GM12878 (cell line): Measurements from ENCODE around the gene PGLYRP1. TPM values are rescaled to one million over a fixed set of nuclear protein-coding genes. Genes with fewer than 3 reads are reported as not detected.

Source experiments
- ATAC-seq: fragments of 200-7000 bp; cut with Tn5 transposase; 3 replicates; pipeline ENCODE4 v1.9.1; 2020; ENCODE audit warnings: mild to moderate bottlenecking, moderate library complexity
- BruUV-seq: library from RNA; stranded (reverse); fragments of 400-500 nt; replicated peaks from 2 replicates; lab custom pipeline; 2021; lab: Mats Ljungman, UMichigan
- CTCF ChIA-PET: fragments of 300-600 bp; sonication (Branson Sonifier 250); formaldehyde crosslinking; extraction: SDS; loops from one replicate; lab custom pipeline; 2021; ENCODE audit warnings: inconsistent platforms; lab: Yijun Ruan, JAX
- POLR2A ChIA-PET: fragments of 350-600 bp; formaldehyde crosslinking; extraction: SDS; loops from one replicate; lab custom pipeline; 2021; ENCODE audit warnings: inconsistent platforms; lab: Charles Lee
- RAD21 ChIA-PET: fragments of 300-600 bp; sonication (Branson Sonifier 250); formaldehyde crosslinking; loops from one replicate; lab custom pipeline; 2023; ENCODE audit warnings: antibody characterized with exemption; ENCODE audit not compliant: unreplicated experiment; lab: Charles Lee
- SMC1A ChIA-PET: fragments of 300-600 bp; sonication (Branson Sonifier 250); formaldehyde crosslinking; loops from one replicate; lab custom pipeline; 2023; ENCODE audit not compliant: unreplicated experiment, uncharacterized antibody; lab: Charles Lee
- DNase-seq: peaks from one replicate; pipeline ENCODE4 v3.0.0-alpha.2; 2011; ENCODE audit warnings: low read depth, low spot score
- FAIRE-seq: peaks from 3 replicates; lab custom pipeline; 2011; peaks lifted over from hg19 to GRCh38; lab: Jason Lieb, UNC
- H2AFZ ChIP-seq: 2 replicates; pipeline ENCODE4 v1.6.0; 2011; ENCODE audit warnings: low read depth, low read length, control low read depth; ENCODE audit not compliant: control insufficient read depth
- H3K27ac ChIP-seq: 2 replicates; pipeline ENCODE4 v1.5.1; 2011; ENCODE audit warnings: control low read depth; ENCODE audit not compliant: control insufficient read depth, insufficient read depth
- H3K27me3 ChIP-seq, 2 experiments: replicated peaks in 1 of 2; 2 replicates each; pipeline versions ENCODE4 v1.6.0 to v1.6.1; 2011; ENCODE audit warnings: low read length in 1 of 2; ENCODE audit not compliant: control insufficient read depth in 2 of 2, insufficient read depth in 2 of 2
- H3K36me3 ChIP-seq, 2 experiments: 2 replicates each; pipeline ENCODE4 v1.5.1; 2011; ENCODE audit warnings: low read length in 1 of 2; ENCODE audit not compliant: control insufficient read depth in 2 of 2, insufficient read depth in 2 of 2
- H3K4me1 ChIP-seq: 2 replicates; pipeline ENCODE4 v1.6.1; 2011; ENCODE audit warnings: mild to moderate bottlenecking, low read length, moderate library complexity, mixed read lengths; ENCODE audit not compliant: control insufficient read depth, insufficient read depth
- H3K4me2 ChIP-seq: 2 replicates; pipeline ENCODE4 v1.6.0; 2011; ENCODE audit warnings: control low read depth; ENCODE audit not compliant: control insufficient read depth, insufficient read depth
- H3K4me3 ChIP-seq: fragments of 200-600 bp; sonication (generic); 2 replicates; pipeline ENCODE4 v1.5.1; 2016
- H3K79me2 ChIP-seq: 2 replicates; pipeline ENCODE4 v1.6.0; 2011; ENCODE audit warnings: low read length; ENCODE audit not compliant: control insufficient read depth, insufficient read depth
- H3K9ac ChIP-seq: 2 replicates; pipeline ENCODE4 v1.8.0; 2011; ENCODE audit warnings: low read length, control low read depth, mixed read lengths; ENCODE audit not compliant: control insufficient read depth, insufficient read depth
- H3K9me3 ChIP-seq: replicated peaks from 3 replicates; pipeline ENCODE4 v1.5.1; 2011; ENCODE audit warnings: mild to moderate bottlenecking, low read length; ENCODE audit not compliant: control insufficient read depth, insufficient read depth
- H4K20me1 ChIP-seq: 2 replicates; pipeline ENCODE4 v1.6.0; 2011; ENCODE audit not compliant: control insufficient read depth, insufficient read depth
- CBX5 ChIP-seq: sonication (generic); IDR thresholded peaks from 2 replicates; pipeline ENCODE4 v1.6.1; 2016; ENCODE audit warnings: low read depth, moderate library complexity, mild to moderate bottlenecking, inconsistent platforms
- EED ChIP-seq: sonication (generic); IDR thresholded peaks from 2 replicates; pipeline ENCODE4 v1.6.1; 2016; ENCODE audit warnings: antibody characterized with exemption, low read depth
- EGR1 ChIP-seq, 2 experiments: IDR thresholded peaks; 1 replicate in 1 of 2; 2 replicates in 1 of 2; pipeline ENCODE4 v1.6.1; 2011 to 2012; ENCODE audit warnings: low read depth in 2 of 2, low read length in 2 of 2, borderline replicate concordance in 1 of 2, mild to moderate bottlenecking in 1 of 2, moderate library complexity in 1 of 2
- FOS ChIP-seq: IDR thresholded peaks from 3 replicates; pipeline ENCODE4 v1.6.1; 2011; ENCODE audit warnings: borderline replicate concordance; ENCODE audit not compliant: insufficient read length; ENCODE audit errors: extremely low read depth
- IRF4 ChIP-seq: IDR thresholded peaks from 2 replicates; pipeline ENCODE4 v1.6.1; 2011; ENCODE audit warnings: low read depth, low read length
- KDM1A ChIP-seq: fragments of 200-600 bp; sonication (generic); IDR thresholded peaks from 2 replicates; pipeline ENCODE4 v1.6.1; 2016; ENCODE audit warnings: borderline replicate concordance
- NRF1 ChIP-seq: conservative IDR thresholded peaks from 2 replicates; pipeline ENCODE4 v1.6.1; 2011; ENCODE audit warnings: mild to moderate bottlenecking, low read depth, low read length, improper control_type of control experiment
- RELA ChIP-seq: fragments of 450-650 bp; IDR thresholded peaks from 2 replicates; pipeline ENCODE4 v1.8.0; 2014; ENCODE audit warnings: borderline replicate concordance; ENCODE audit not compliant: partially characterized antibody
- SMAD1 ChIP-seq: fragments of 450-650 bp; IDR thresholded peaks from 2 replicates; pipeline ENCODE4 v1.6.1; 2018; ENCODE audit warnings: mild to moderate bottlenecking, low read depth; ENCODE audit not compliant: partially characterized antibody
- SUZ12 ChIP-seq: fragments of 200-600 bp; sonication (generic); IDR thresholded peaks from one replicate; pipeline ENCODE4 v1.6.1; 2018; ENCODE audit warnings: antibody characterized with exemption, mild to moderate bottlenecking; ENCODE audit not compliant: unreplicated experiment
- TCF3 ChIP-seq: IDR thresholded peaks from 2 replicates; pipeline ENCODE4 v1.6.1; 2012; ENCODE audit warnings: low read depth, mild to moderate bottlenecking, low read length, borderline replicate concordance; ENCODE audit not compliant: insufficient read depth
- WGBS: methylation state at CpG from one replicate; pipeline ENCODE4 v1.1.6; 2016; ENCODE audit warnings: low lambda C conversion rate; ENCODE audit not compliant: insufficient replicate concordance, insufficient coverage; ENCODE audit errors: missing lambda C conversion rate; 5-methylcytosine and 5-hydroxymethylcytosine counted together
- in situ Hi-C: fragments of 300-500 bp; cut with MboI; formaldehyde crosslinking; loops from 9 replicates; pipeline ENCODE4 v1.14.3; 2018; ENCODE audit warnings: mixed read lengths
- intact Hi-C: fragments of 100-400 bp; cut with micrococcal nuclease; formaldehyde crosslinking; loops from one replicate; pipeline ENCODE4 v1.14.2; 2022; ENCODE audit not compliant: unreplicated experiment
- polyA plus RNA-seq, 11 experiments: library from polyadenylated mRNA; depleted of rRNA in 4 of 11; unstranded in 6 of 11; stranded (reverse) in 5 of 11; fragments of >200 nt; fragmentation: Nextera tagmentation in 4 of 11; fragmentation: Illumina TruSeq in 1 of 11; extraction: Ambion mirVana in 4 of 11; extraction: Trizol in 1 of 11; gene quantifications; 1 replicate in 1 of 11; 2 replicates in 10 of 11; pipeline versions ENCODE4 v1.2.1 to v1.2.3, GENCODE V29; 2011 to 2016; ENCODE audit warnings: inconsistent platforms in 2 of 11, missing spikeins in 2 of 11, low read depth in 1 of 11
- total RNA-seq, 4 experiments: library from RNA; depleted of rRNA in 3 of 4; stranded (reverse); fragments of >200 nt in 3 of 4; fragmentation: Illumina TruSeq in 1 of 4; extraction: Trizol in 1 of 4; gene quantifications; 2 replicates each; pipeline versions ENCODE4 v1.2.1 to v1.2.3, GENCODE V29; 2013 to 2021
- TF ChIP-seq, protein P1 (sequence below): IDR thresholded peaks from 2 replicates; pipeline ENCODE4 v1.6.1; 2012; ENCODE audit warnings: low read depth, low read length, improper control_type of control experiment
- TF ChIP-seq, protein P2 (sequence below), 3 experiments: IDR thresholded peaks in 2 of 3; conservative IDR thresholded peaks in 1 of 3; 2 replicates each; pipeline ENCODE4 v1.5.1; 2011; ENCODE audit warnings: low read depth in 3 of 3, low read length in 3 of 3, mild to moderate bottlenecking in 3 of 3, control low read depth in 2 of 3, moderate library complexity in 2 of 3, inconsistent platforms in 1 of 3, mixed read lengths in 1 of 3; ENCODE audit not compliant: control insufficient read depth in 2 of 3, insufficient read depth in 1 of 3; ENCODE audit errors: extremely low read depth in 1 of 3

The PGLYRP1 gene
- total and polyA plus RNA-seq, 10 of the 15 experiments (the other 5 are each of a cell fraction or from before 2014, with no cell fraction given): 0.30 TPM; not detected in 9

DNA sequence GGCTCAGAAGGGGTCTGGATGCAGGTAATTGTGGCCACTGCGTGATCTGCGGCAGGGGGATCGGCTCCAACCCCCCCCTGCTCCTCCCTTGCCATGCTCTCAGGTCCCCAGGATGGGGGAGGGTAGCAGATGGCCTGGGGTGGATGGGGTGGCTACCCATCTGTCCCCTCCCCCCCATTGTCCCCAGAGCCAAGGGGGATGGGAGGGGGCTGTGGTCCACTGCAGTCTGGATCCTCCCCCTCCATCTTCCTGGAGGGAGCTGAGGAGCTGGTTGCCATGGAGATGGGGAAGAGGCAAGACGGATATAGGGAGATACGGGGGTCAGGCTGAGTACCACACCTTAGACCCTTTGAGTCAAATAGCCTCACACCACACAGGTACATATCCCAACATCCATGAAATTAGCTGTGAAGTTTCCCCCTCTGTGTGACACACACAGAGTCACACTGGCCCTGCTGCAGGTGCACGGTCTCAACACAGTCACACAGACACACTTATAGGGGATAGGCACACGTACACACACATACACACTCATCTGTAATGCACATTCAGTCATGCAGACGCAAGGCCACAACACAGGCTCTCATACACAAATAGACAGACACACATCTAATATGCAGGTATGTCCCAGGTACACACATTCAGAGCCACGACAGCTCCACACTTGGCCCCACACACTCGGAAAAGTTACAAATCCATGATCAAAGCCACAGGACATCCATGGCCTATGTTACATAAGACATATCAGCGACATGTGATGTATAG is 47.4 kb downstream of the PGLYRP1 start:
- RAD21 ChIA-PET: no interaction called here
- H3K27me3 ChIP-seq: peaks cover 0 to 11% of the 10 kb centered on the region in 2 experiments; a peak in 3 of 4 replicates
- in situ Hi-C loops: no loop called here
- SMC1A ChIA-PET: no interaction called here
- no TSS peak for BruUV-seq
- POLR2A ChIA-PET: no interaction called here
- no peaks in the 10 kb centered on the region for H3K79me2 ChIP-seq
- no peak for ATAC-seq
- intact Hi-C loops: no loop called here
- no peaks in the 10 kb centered on the region for H3K9me3 ChIP-seq
- no peaks in the 10 kb centered on the region for H4K20me1 ChIP-seq
- no peak overlapping the region for H2AFZ ChIP-seq
- TF ChIP-seq SMAD1 (no peak), SUZ12 (no peak), RELA (no peak), IRF4 (no peak), EED (no peak), NRF1 (no peak), EGR1 (IDR thresholded peaks at IDR 0.05; ENCODE audit: borderline replicate concordance in 1 of 2, low read depth in 2 of 2, low read length in 2 of 2) (no peak), FOS (no peak), CBX5 (no peak), TCF3 (no peak), KDM1A (no peak)
- TF ChIP-seq, protein P1, sequence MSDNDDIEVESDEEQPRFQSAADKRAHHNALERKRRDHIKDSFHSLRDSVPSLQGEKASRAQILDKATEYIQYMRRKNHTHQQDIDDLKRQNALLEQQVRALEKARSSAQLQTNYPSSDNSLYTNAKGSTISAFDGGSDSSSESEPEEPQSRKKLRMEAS: no peak
- TF ChIP-seq, protein P2, sequence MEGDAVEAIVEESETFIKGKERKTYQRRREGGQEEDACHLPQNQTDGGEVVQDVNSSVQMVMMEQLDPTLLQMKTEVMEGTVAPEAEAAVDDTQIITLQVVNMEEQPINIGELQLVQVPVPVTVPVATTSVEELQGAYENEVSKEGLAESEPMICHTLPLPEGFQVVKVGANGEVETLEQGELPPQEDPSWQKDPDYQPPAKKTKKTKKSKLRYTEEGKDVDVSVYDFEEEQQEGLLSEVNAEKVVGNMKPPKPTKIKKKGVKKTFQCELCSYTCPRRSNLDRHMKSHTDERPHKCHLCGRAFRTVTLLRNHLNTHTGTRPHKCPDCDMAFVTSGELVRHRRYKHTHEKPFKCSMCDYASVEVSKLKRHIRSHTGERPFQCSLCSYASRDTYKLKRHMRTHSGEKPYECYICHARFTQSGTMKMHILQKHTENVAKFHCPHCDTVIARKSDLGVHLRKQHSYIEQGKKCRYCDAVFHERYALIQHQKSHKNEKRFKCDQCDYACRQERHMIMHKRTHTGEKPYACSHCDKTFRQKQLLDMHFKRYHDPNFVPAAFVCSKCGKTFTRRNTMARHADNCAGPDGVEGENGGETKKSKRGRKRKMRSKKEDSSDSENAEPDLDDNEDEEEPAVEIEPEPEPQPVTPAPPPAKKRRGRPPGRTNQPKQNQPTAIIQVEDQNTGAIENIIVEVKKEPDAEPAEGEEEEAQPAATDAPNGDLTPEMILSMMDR (IDR thresholded peaks at IDR 0.05 in 2 of 3, conservative IDR thresholded peaks at IDR 0.05 in 1 of 3; ENCODE audit: control insufficient read depth in 2 of 3, extremely low read depth in 1 of 3, insufficient read depth in 1 of 3, low read depth in 3 of 3, low read length in 3 of 3): no peak
- no peak for DNase-seq
- no peaks in the 10 kb centered on the region for H3K4me1 ChIP-seq
- no peak overlapping the region for H3K4me2 ChIP-seq
- 44% methylated on average over 11 of the region's 11 CpGs for WGBS
- H3K36me3 ChIP-seq: no peaks in the 10 kb centered on the region
- no peak overlapping the region for H3K27ac ChIP-seq
- no peak overlapping the region for H3K4me3 ChIP-seq
- no peak overlapping the region for H3K9ac ChIP-seq
- CTCF ChIA-PET: interaction anchor here (0.7 kb wide), 1 partner anchor 1074 kb away, joined by 4 read pairs; no protein-coding TSS in a partner anchor
- FAIRE-seq: no peak
